Activated naive CD4-positive, alpha-beta T cell treated with anti-CD3 and anti-CD28 coated beads, Interleukin-2, amount 50 U/mL, for 24 hours (primary cell): ENCODE results near the gene RPS3.

Experiments
- H3K27ac Mint-ChIP-seq: one replicate; pipeline ENCODE4 v1.8.0; 2021; ENCODE audit warnings: mild to moderate bottlenecking, mixed read lengths
- H3K27me3 Mint-ChIP-seq: one replicate; pipeline ENCODE4 v1.8.0; 2021; ENCODE audit warnings: mixed read lengths
- H3K36me3 Mint-ChIP-seq: one replicate; pipeline ENCODE4 v1.8.0; 2021; ENCODE audit warnings: mixed read lengths
- H3K4me1 Mint-ChIP-seq: one replicate; pipeline ENCODE4 v1.8.0; 2021; ENCODE audit warnings: mixed read lengths
- H3K4me3 Mint-ChIP-seq: one replicate; pipeline ENCODE4 v1.8.0; 2021; ENCODE audit warnings: mild to moderate bottlenecking, mixed read lengths
- H3K9me3 Mint-ChIP-seq: one replicate; pipeline ENCODE4 v1.8.0; 2021; ENCODE audit warnings: mixed read lengths

The RPS3 gene

DNA sequence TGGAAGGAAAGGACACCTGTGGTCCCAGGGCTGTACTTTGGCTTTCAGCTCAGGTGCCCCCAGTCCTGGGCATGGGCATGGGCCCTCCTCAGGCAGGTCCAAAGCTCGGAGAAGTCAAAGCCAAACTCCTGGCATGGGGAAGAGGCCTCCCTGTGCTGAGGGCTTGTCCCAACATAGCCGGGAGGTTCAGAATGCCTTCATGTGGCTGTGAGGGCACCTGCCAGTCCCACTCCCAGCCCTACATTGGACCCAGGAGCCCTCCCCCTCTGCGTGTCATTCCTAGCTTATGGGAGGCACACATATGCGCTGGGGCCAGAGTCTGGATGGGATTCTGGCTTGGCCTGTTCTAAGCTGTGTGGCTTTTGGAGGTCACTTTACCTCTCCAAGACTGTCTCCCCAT lies 34.7 kb downstream of the RPS3 start:
- Mint-ChIP-seq H3K36me3 (peaks cover 5% of the 10 kb centered on the region), H3K4me3 (no peak overlapping the region), H3K4me1 (peaks cover 15% of the 10 kb centered on the region), H3K27me3 (peaks cover 30% of the 10 kb centered on the region), H3K9me3 (no peaks in the 10 kb centered on the region), H3K27ac (no peak overlapping the region)

DNA sequence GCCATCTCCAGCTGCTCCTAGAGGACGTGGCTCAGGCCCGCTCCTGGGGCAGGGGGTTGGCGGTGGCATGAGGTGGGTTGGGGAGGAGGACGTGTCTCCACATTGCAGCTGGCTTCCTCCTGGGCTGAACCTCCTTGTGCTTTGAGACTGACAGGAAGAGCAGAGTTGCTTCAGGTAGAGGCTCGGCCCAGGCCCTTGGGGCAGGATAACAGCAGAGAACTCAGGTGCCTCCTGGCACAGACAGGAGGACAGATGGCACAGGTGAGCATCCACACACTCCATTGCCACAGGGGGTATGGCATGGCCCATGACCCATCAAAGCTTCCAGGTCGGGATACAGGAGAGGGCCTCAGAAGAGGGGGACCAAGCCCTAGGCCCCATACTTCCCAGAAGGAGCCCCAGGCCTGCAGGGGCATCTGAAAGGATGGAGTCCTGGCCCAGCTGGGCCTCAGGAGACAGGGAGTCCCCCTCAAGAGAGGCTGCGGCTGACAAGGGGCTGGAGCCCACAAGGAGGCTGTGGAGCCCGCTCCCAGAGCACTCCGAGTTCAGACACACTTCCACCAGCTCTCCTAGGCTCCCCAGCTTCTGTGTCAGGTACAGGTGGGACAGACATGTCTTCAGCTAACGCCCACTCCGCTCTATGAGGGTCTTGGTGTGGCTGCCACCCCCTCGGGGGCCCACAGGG lies 35.7 kb downstream of the RPS3 start:
- H3K9me3 Mint-ChIP-seq, result no peaks in the 10 kb centered on the region
- H3K36me3 Mint-ChIP-seq, result peaks cover 3% of the 10 kb centered on the region
- H3K4me3 Mint-ChIP-seq, result no peak overlapping the region
- H3K27me3 Mint-ChIP-seq, result peaks cover 26% of the 10 kb centered on the region
- H3K27ac Mint-ChIP-seq, result peak overlapping the region; percentile 17
- peaks cover 10% of the 10 kb centered on the region for H3K4me1 Mint-ChIP-seq

DNA sequence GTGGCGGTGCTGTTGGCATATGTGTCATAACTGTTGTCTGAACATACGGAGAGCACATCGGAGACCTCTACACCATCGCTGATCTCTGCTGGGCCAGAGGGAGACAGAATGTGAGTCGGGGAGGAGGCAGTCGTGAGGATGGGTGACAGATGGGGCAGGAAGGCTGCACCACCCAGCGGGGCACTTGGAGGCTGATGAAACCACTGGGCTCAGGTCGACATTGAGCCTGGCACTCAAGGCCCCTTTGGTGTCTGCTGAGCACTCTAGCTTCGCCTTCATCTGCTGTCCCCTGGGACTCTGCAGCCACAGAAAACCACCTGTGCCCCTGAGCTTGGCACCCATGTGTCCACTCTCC lies 36.2 kb downstream of the RPS3 start:
- H3K27me3 Mint-ChIP-seq, result peaks cover 25% of the 10 kb centered on the region

DNA sequence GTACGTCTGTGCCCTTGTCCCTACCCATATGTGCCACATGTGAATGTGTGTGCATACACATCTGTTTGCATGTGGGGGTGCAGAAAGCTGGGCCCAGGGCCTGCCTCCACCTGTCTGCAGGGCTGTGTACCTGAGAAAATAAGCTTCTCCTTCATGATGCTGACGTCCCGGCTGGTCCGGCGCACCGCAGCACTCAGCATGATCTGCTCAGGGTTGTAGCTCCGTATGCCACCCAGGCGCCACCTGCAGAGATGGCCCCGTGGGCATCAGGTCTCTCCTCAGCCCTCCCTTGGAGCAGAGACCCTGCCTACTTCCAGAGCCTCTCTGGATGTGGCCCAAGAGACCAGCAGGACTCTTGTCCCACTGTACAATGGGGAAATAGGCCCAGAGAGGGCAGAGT lies 37.5 kb downstream of the RPS3 start:
- peaks cover 15% of the 10 kb centered on the region for H3K27me3 Mint-ChIP-seq
- H3K4me1 Mint-ChIP-seq, result no peaks in the 10 kb centered on the region
- no peak overlapping the region for H3K27ac Mint-ChIP-seq
- H3K4me3 Mint-ChIP-seq, result no peak overlapping the region
- H3K9me3 Mint-ChIP-seq, result no peaks in the 10 kb centered on the region
- no peaks in the 10 kb centered on the region for H3K36me3 Mint-ChIP-seq

More for the DNA sequence above, 36.2 kb downstream of the RPS3 start:
- Mint-ChIP-seq H3K27ac (no peak overlapping the region), H3K4me1 (peaks cover 9% of the 10 kb centered on the region), H3K36me3 (peaks cover 2% of the 10 kb centered on the region), H3K4me3 (no peak overlapping the region), H3K9me3 (no peaks in the 10 kb centered on the region)

DNA sequence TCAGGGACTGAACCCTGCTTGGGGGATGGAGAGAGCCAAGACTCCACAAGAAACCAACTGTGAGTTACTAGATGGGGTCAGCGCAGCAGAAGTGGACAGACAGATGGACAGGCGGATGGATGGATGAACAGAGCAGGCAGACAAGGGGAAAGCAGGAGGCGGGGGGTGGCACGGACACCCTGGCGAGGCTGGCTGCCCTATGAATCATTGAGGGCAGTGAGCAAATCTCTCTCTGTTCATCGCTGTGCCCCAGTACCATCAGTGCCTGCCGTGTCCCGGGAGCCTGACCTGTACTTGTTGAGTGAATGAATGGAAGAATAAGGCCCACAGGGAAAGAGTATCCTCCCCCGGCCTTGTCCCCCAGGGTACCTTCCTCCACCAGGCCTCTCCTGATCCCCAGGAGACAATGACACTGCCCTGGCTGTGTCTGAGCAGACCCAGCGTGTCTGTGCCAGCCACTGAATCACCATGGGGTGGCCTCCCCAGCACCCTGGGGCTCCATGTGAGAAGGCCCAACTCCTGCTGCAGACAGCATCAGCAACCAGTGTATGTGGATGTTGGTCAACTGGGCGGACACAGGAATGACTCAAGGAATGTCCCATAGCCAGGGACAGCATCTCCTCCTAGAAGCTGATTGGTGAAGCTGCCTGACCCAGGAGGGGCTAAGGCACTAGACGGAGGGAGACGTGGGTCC lies 38.8 kb downstream of the RPS3 start:
- Mint-ChIP-seq H3K9me3 (no peaks in the 10 kb centered on the region), H3K4me3 (no peak overlapping the region), H3K27ac (no peak overlapping the region), H3K27me3 (peaks cover 7% of the 10 kb centered on the region), H3K4me1 (no peaks in the 10 kb centered on the region), H3K36me3 (no peaks in the 10 kb centered on the region)

DNA sequence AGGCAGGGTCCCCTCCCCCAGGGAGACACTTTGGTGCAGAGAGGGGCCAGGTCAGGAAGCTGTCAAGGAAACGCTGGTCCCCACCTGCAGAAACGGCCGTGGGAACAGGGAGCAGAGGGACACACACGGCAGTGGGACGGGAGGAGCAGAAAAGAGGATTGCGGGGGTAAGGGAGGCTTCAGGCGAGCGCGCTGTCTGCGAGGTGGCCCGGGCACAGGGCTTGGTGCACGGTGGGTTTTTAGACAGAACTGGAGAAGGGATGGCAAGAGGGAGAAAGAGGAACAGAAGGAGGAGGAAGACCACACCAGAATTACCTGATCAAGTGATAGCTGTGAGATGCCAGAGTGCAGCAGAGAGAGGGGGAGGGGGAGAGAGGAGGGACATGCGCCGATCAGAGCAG lies 39.7 kb downstream of the RPS3 start:
- Mint-ChIP-seq H3K27ac (no peak overlapping the region), H3K4me1 (no peaks in the 10 kb centered on the region), H3K4me3 (no peak overlapping the region), H3K9me3 (no peaks in the 10 kb centered on the region), H3K36me3 (no peaks in the 10 kb centered on the region), H3K27me3 (peaks cover 1% of the 10 kb centered on the region)

DNA sequence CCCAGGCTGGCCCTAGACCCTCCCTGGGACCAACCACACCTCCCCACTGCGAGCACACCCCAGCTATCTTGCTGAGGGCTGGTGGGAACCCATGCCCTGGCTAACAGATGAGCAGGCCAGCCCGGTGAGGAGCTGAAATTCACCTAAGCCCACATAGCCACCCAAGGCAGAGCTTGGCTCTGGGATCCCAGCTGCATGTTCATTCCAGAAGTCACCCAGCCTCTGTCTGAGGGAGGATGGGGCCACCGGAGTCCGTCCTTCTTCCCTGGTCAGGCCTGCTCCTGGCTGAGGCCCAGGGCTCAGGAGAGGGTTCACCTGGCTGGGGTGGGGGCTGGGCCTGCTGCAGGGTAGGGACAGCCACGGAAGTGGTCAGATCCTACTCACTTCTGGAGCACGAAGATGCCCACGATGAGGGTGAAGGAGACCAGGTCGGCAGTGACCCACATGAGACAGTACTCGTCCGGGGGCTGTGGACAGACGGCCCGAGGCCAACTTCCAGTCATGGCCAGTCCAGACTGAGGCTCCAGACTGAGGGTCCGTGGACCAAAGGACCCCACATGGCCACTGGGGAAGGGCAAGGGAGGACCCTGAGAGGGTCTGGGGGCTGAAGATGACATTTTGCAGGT lies 40.3 kb downstream of the RPS3 start:
- Mint-ChIP-seq H3K27ac (no peak overlapping the region), H3K36me3 (no peaks in the 10 kb centered on the region), H3K4me3 (no peak overlapping the region), H3K4me1 (no peaks in the 10 kb centered on the region), H3K9me3 (no peaks in the 10 kb centered on the region), H3K27me3 (no peaks in the 10 kb centered on the region)

DNA sequence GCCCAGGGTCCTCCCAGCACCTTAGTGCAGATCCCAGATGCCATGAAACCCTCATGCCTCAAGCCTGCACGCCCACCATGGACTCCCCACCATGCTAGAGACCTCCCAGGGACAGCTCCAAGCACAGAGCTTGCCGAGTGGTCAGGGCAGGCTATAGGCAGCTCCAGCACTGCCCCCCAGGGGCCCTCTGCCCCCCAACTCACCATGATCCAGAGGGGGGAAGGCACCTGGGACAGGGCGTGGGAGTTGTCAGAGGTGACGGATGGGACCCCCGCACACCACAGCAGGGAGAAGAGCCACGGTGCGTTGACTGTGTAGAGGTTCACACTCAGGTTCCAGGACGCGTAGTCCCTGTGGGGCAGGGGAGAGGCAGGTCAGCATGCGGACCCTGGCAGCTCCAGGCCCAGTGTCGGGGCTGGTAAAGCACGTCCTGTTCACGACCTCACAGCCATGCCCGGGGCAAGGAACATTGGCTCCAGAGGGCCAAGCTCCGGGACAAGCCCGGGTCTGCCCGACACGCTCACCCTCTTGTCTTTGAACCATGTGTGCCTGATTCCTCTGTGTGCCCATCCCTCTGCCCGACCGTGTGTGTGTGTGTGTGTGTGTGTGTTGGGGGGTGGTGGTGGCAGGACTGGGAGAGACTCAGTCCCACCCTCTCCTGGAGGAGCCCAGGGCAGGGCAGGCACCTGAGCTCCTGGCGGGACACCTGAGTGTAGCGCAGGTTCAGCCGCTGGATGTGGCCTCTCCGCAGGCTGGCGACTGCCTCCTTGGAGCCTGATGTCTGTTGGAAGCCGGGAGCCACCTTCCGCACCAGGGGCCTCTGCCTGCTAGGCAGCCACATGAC lies 41.9 kb downstream of the RPS3 start:
- H3K27ac Mint-ChIP-seq, result no peak overlapping the region
- H3K4me1 Mint-ChIP-seq, result no peaks in the 10 kb centered on the region
- H3K4me3 Mint-ChIP-seq, result no peak overlapping the region
- H3K36me3 Mint-ChIP-seq, result no peaks in the 10 kb centered on the region
- H3K27me3 Mint-ChIP-seq, result no peaks in the 10 kb centered on the region
- H3K9me3 Mint-ChIP-seq, result no peaks in the 10 kb centered on the region

DNA sequence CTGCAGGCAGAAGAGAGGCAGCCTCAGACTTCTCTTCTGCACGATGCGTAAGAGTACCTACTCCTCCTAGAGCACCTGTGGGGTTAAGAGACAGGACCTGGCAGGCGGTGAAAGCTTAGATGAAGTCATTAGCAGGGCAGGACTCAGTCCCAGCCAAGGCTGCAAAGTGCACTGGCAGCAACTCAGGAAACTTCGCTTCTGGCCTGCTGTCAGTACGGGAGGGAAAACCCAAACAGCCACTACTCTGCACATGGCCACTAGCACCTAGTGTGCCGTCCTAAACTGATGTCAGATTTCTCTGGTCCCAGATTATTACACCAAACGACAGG lies 42.5 kb downstream of the RPS3 start:
- Mint-ChIP-seq H3K27ac (no peak overlapping the region), H3K9me3 (no peaks in the 10 kb centered on the region), H3K36me3 (no peaks in the 10 kb centered on the region), H3K4me1 (no peaks in the 10 kb centered on the region), H3K27me3 (no peaks in the 10 kb centered on the region), H3K4me3 (no peak overlapping the region)

DNA sequence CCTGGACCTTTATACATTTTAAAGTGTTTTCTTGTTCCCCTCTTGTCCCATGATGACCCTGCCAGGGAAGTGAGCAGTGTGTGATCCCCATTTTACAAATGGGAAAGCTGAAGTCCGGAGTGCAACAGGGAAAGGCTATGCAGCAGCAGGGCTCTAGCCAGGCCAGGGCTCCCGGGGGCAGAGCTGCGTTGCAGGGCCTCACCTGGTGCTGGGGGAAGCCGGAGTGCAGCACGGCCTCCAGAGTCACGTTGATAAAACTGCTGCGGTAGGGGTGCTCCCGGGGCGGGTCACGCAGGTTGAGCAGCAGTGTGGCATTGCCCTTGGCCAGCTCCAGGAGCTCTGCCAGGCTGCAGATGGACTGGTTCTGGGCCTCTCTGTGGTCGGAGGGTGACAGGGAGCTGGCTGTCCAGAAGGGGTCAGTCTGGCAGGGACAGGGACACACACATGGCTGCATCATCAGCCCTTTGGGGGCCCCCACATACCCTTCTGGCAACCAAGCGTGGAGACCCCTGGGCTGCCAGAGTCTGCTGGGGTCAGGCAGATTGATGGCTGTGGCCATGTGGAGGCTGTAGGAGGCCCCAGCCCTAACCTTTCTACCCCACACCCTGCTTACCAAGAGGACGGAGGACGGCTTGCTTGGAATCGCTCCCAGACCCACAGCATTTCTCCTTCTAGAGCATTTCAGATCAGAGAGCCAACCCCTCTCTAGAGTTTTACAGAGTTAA lies 43.0 kb downstream of the RPS3 start:
- H3K27ac Mint-ChIP-seq, result no peak overlapping the region
- H3K27me3 Mint-ChIP-seq, result no peaks in the 10 kb centered on the region
- no peak overlapping the region for H3K4me3 Mint-ChIP-seq
- no peaks in the 10 kb centered on the region for H3K36me3 Mint-ChIP-seq
- H3K4me1 Mint-ChIP-seq, result no peaks in the 10 kb centered on the region
- H3K9me3 Mint-ChIP-seq, result no peaks in the 10 kb centered on the region

DNA sequence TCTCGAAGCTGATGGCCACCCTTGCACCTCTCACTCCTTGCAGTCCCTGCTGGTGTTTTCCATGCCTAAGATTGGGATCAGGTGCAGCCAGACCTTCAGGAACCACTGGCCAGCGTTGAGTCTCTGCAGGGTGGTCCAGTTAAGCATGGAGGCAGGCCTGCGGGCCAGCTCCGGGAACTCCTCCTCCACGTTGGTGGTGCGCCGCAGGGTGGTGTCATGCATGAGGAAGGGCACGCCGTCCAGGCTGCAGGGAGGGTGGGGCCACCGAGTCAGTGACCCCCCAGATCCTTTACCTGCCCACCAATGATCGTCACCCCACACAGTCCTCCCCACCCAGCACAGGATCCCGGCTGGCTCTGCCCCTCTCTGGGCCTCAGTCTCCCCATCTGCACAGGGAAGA lies 43.7 kb downstream of the RPS3 start:
- Mint-ChIP-seq H3K9me3 (no peaks in the 10 kb centered on the region), H3K27ac (no peak overlapping the region), H3K4me3 (no peak overlapping the region), H3K36me3 (no peaks in the 10 kb centered on the region), H3K27me3 (no peaks in the 10 kb centered on the region), H3K4me1 (no peaks in the 10 kb centered on the region)

DNA sequence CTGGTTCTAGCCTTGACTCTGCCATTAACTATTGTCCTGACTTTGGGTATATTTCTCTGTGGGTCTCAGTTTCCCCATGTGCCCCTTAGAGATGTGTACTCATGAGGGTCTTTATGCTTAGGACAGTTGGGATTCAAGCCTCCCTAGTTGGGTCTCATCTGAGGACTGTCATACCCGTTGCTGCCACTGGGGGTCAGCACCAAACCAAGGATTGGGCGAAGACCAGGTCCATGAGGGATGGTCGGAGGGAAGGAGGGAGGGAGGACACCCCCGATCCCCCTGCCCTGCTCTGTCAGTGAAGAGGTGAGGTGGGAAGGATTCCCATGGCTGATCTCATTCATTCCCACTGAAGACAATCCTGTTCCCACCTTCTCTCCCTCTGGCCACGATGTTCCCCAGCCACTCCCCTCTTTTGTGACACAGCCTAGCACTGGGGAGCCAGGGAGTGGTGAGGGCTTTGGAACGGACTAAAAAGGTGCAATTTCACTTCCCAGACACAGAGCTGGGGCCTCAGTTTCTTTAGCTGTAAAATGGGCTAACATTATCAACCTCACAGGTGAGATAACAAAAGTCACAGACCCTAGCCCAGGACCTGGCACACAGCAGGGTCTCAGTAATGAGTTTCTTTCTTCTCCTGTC lies 46.1 kb downstream of the RPS3 start:
- Mint-ChIP-seq H3K27me3 (no peaks in the 10 kb centered on the region), H3K4me1 (no peaks in the 10 kb centered on the region), H3K36me3 (no peaks in the 10 kb centered on the region), H3K9me3 (no peaks in the 10 kb centered on the region), H3K4me3 (no peak overlapping the region), H3K27ac (no peak overlapping the region)

DNA sequence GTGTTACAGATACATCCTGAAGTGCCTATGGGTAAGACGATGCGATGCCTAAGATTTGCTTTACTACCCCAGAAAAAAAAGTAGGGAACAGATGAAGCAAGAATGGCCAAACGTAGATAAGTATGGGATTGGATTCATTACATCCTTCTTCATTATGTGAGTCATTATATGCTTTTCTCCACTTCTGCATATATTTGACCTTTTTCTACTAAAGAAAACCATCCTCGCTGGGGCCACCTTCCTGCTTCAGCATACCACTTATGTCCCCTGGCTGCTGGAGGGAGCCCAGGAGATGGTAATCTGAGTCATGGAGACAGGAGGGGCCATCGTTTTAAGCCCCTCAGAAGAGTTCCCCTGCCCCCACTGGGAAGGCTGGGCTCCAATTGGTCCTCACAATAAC lies 48.1 kb downstream of the RPS3 start:
- H3K4me3 Mint-ChIP-seq, result no peak overlapping the region
- peaks cover 3% of the 10 kb centered on the region for H3K36me3 Mint-ChIP-seq
- no peaks in the 10 kb centered on the region for H3K27me3 Mint-ChIP-seq
- no peak overlapping the region for H3K27ac Mint-ChIP-seq
- H3K4me1 Mint-ChIP-seq, result no peaks in the 10 kb centered on the region
- H3K9me3 Mint-ChIP-seq, result no peaks in the 10 kb centered on the region

DNA sequence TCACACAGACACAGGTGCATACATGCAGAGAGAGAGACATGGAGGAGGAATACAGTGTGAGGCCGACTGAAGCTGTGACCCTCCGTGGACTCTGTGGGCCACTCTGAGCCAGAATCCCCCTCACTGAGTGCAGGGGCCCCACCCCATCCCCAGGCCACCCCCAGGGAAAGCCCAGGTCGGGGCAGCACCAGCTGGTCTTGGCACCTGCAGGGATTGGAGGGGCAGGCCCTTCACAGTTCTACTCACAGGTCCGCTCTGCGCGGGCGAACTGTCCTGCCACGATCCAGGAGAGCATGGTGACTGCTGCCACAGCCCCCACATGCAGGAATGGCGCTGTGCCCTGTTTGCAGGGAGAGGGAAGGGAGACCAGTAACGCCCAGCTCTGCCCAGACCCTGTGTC lies 50.0 kb downstream of the RPS3 start:
- H3K4me3 Mint-ChIP-seq, result no peak overlapping the region
- H3K27ac Mint-ChIP-seq, result no peak overlapping the region
- no peaks in the 10 kb centered on the region for H3K27me3 Mint-ChIP-seq
- H3K4me1 Mint-ChIP-seq, result no peaks in the 10 kb centered on the region
- no peaks in the 10 kb centered on the region for H3K9me3 Mint-ChIP-seq
- peaks cover 4% of the 10 kb centered on the region for H3K36me3 Mint-ChIP-seq

DNA sequence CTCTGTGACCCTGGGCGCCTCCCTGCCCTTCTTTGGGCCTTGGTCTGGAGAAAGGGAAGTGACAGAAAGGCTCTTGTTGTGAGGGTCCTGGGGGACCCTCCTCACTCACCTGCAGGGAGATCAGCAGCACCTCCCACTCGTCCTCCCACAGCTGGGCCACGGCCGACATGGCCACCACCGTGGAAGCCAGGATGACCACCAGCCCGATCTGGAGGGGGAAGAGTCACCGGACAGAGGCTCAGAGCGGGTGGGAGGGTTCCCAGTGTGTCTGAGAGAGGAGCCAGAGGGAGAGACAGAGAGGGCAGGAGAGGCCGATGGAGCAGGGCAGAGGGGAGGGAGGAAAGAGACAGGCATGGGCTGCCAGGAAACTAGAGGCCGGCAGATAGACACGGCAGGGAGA lies 50.5 kb downstream of the RPS3 start:
- Mint-ChIP-seq H3K27me3 (no peaks in the 10 kb centered on the region), H3K4me3 (no peak overlapping the region)

More for the DNA sequence above, 50.5 kb downstream of the RPS3 start:
- Mint-ChIP-seq H3K4me1 (no peaks in the 10 kb centered on the region), H3K27ac (no peak overlapping the region), H3K9me3 (no peaks in the 10 kb centered on the region), H3K36me3 (peaks cover 4% of the 10 kb centered on the region)
